GM21528 (cell line): Measurements from ENCODE around the gene ARHGEF11.

Source experiments
- ATAC-seq: cut with Tn5 transposase; IDR thresholded peaks from one replicate; pipeline ENCODE4 v1.9.1; 2021; ENCODE audit warnings: mild to moderate bottlenecking, moderate library complexity; ENCODE audit not compliant: unreplicated experiment, low FRiP score

ARHGEF11 gene

DNA sequence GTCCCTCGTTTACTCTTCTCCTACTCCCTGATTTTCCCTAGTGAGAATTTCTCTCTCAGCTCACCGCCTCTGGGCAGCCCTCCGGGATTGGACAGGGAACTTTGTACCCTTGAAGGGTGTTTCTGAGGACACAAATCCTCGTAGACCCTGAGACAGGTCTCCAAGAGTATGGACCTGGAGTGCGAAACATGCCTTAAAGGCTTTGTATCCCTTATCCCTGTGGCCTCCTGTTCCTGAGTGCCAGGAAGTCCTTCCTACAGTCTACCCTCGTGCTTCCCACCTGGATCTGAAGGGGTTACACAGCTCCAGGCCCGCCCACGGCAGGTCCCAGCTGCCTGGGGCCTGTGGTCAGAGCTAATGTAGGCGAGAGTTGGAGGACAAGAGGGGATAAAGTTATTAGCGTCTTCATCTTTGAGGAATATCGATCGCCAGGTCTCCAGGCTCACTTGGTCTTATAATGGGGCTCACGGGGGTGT, 159.6 kb downstream of the ARHGEF11 start:
- ATAC-seq: no peak

DNA sequence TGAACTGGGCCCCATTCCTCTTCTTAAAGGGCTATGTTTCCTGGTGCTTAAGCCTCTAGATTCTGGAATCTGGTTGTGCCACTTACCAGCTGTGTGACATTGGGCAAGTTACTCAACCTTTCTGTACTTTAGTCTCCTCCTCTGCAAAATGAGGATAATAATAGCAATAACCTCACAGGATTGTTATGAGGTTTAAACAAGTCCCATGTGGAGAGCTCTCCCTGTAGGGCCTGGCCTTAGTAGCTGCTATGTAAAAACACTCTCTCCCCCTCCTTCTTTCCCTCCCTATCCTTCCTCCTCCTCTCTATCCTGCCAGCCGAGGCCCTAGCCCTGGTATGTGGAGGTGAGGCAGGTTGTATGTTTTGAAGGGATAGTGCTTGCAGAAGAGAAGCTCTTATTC, 160.2 kb downstream of the ARHGEF11 start:
- ATAC-seq: no peak
